HCT116 (cell line): ENCODE measurements around the gene EDN1. TPM values are rescaled to one million over a fixed set of nuclear protein-coding genes. Genes with fewer than 3 reads are reported as not detected.

Experiments
- ATAC-seq: fragments of 200-7000 bp; cut with Tn5 transposase; 2 replicates; pipeline ENCODE4 v1.9.1; 2020; ENCODE audit warnings: mild to moderate bottlenecking, moderate library complexity
- BruUV-seq: library from RNA; stranded (reverse); fragments of 400-500 nt; replicated peaks from 2 replicates; lab custom pipeline; 2021; lab: Mats Ljungman, UMichigan
- CTCF ChIA-PET: fragments of 300-600 bp; sonication (Branson Sonifier 250); formaldehyde crosslinking; loops from one replicate; lab custom pipeline; 2021; ENCODE audit warnings: antibody characterized with exemption; lab: Charles Lee
- POLR2A ChIA-PET: fragments of 300-600, 350-600 bp; sonication (Branson Sonifier 250); formaldehyde crosslinking; loops from one replicate; lab custom pipeline; 2021; ENCODE audit warnings: antibody characterized with exemption; lab: Charles Lee
- RAD21 ChIA-PET, 2 experiments: fragments of 300-600 bp; sonication (Branson Sonifier 250); formaldehyde crosslinking; loops; one replicate each; lab custom pipeline; 2023; ENCODE audit warnings: low total read pairs in 2 of 2; ENCODE audit not compliant: uncharacterized antibody in 2 of 2, unreplicated experiment in 2 of 2, low non-redundant PET in 1 of 2; lab: Charles Lee
- DNase-seq: peaks from one replicate; pipeline ENCODE4 v3.0.0-alpha.2; 2010; ENCODE audit warnings: low read depth, low spot score
- H2AFZ ChIP-seq: fragments of 200-600 bp; shearing (Covaris generic), sonication (generic); 2 replicates; pipeline ENCODE4 v1.6.1; 2017; ENCODE audit warnings: low read depth, mixed run types, mixed read lengths, antibody characterized with exemption, low read length; ENCODE audit not compliant: poor library complexity, severe bottlenecking
- H3K27ac ChIP-seq: 2 replicates; pipeline ENCODE4 v1.5.1; 2012; ENCODE audit warnings: low read depth, low read length
- H3K27me3 ChIP-seq: fragments of 200-600 bp; sonication (generic); 2 replicates; pipeline ENCODE4 v1.6.1; 2016; ENCODE audit warnings: mixed run types, low read length, mixed read lengths; ENCODE audit not compliant: insufficient read depth
- H3K36me3 ChIP-seq, 2 experiments: fragments of 200-500 bp in 1 of 2; fragments of 200-600 bp in 1 of 2; sonication (Bioruptor generic) in 1 of 2; sonication (generic) in 1 of 2; 2 replicates each; pipeline versions ENCODE4 v1.5.1 to v1.6.1; 2014 to 2016; ENCODE audit warnings: low read length in 2 of 2, inconsistent platforms in 1 of 2, mixed read lengths in 1 of 2, mixed run types in 1 of 2; ENCODE audit not compliant: insufficient read depth in 2 of 2, control insufficient read depth in 1 of 2
- H3K4me1 ChIP-seq, 2 experiments: fragments of 200-600 bp in 1 of 2; sonication (generic) in 1 of 2; 2 replicates each; pipeline versions ENCODE4 v1.5.1 to v1.6.1; 2012 to 2017; ENCODE audit warnings: low read length in 2 of 2, inconsistent platforms in 1 of 2, mild to moderate bottlenecking in 1 of 2, mixed read lengths in 1 of 2, mixed run types in 1 of 2, moderate library complexity in 1 of 2; ENCODE audit not compliant: insufficient read depth in 2 of 2, control insufficient read depth in 1 of 2
- H3K4me2 ChIP-seq: fragments of 200-600 bp; sonication (generic); 2 replicates; pipeline ENCODE4 v1.6.1; 2017; ENCODE audit warnings: mixed run types, low read length, mixed read lengths
- H3K4me3 ChIP-seq, 2 experiments: fragments of 200-600 bp in 1 of 2; sonication (generic) in 1 of 2; replicated peaks in 1 of 2; 2 replicates each; pipeline ENCODE4 v1.5.1; 2011 to 2016; ENCODE audit warnings: low read length in 2 of 2, control low read depth in 1 of 2, low read depth in 1 of 2, mild to moderate bottlenecking in 1 of 2, mixed read lengths in 1 of 2, mixed run types in 1 of 2
- H3K79me2 ChIP-seq: fragments of 200-600 bp; sonication (generic); 2 replicates; pipeline ENCODE4 v1.6.1; 2017; ENCODE audit warnings: mild to moderate bottlenecking, mixed run types, low read length, moderate library complexity, mixed read lengths; ENCODE audit not compliant: insufficient read depth
- H3K9ac ChIP-seq: fragments of 200-600 bp; sonication (generic); 2 replicates; pipeline ENCODE4 v1.6.1; 2016; ENCODE audit warnings: low read length, mixed read lengths
- H3K9me2 ChIP-seq: fragments of 200-600 bp; sonication (generic), shearing (Covaris generic); 2 replicates; pipeline ENCODE4 v1.6.1; 2017; ENCODE audit warnings: mixed run types, mild to moderate bottlenecking, moderate library complexity; ENCODE audit not compliant: insufficient read depth
- H3K9me3 ChIP-seq, 2 experiments: fragments of 200-500 bp in 1 of 2; fragments of 200-600 bp in 1 of 2; sonication (Bioruptor generic) in 1 of 2; sonication (generic) in 1 of 2; 2 replicates each; pipeline ENCODE4 v1.6.1; 2014 to 2017; ENCODE audit warnings: low read length in 2 of 2, mixed read lengths in 2 of 2, inconsistent platforms in 1 of 2, low read depth in 1 of 2, mild to moderate bottlenecking in 1 of 2, mixed run types in 1 of 2, moderate library complexity in 1 of 2; ENCODE audit not compliant: control insufficient read depth in 1 of 2, insufficient read depth in 1 of 2
- H4K20me1 ChIP-seq: fragments of 200-600 bp; sonication (generic), shearing (Covaris generic); 2 replicates; pipeline ENCODE4 v1.6.1; 2017; ENCODE audit warnings: mixed run types, mild to moderate bottlenecking, moderate library complexity; ENCODE audit not compliant: insufficient read depth
- ELF1 ChIP-seq: IDR thresholded peaks from 2 replicates; pipeline ENCODE4 v1.6.1; 2012; ENCODE audit warnings: low read depth, borderline replicate concordance
- SIN3A ChIP-seq: IDR thresholded peaks from 2 replicates; pipeline ENCODE4 v1.6.1; 2012; ENCODE audit warnings: low read depth
- SP1 ChIP-seq: IDR thresholded peaks from 2 replicates; pipeline ENCODE4 v1.6.1; 2012; ENCODE audit warnings: low read depth
- SRF ChIP-seq: IDR thresholded peaks from 2 replicates; pipeline ENCODE4 v1.6.1; 2012; ENCODE audit warnings: low read depth
- ZNF274 ChIP-seq: fragments of 200-500 bp; sonication (Bioruptor generic); IDR thresholded peaks from 2 replicates; pipeline ENCODE4 v1.6.1; 2014; ENCODE audit warnings: mild to moderate bottlenecking, low read depth, low read length, inconsistent platforms
- intact Hi-C: fragments of 100-400 bp; cut with micrococcal nuclease; formaldehyde crosslinking; loops from 2 replicates; pipeline ENCODE4 v1.10.0; 2022
- total RNA-seq: library from RNA; stranded (reverse); gene quantifications from one replicate; pipeline ENCODE4 v1.2.1, GENCODE V29; 2021; ENCODE audit not compliant: unreplicated experiment
- TF ChIP-seq, protein P1 (sequence below): IDR thresholded peaks from 2 replicates; pipeline ENCODE4 v1.6.1; 2012
- TF ChIP-seq, protein P2 (sequence below), 3 experiments: fragments of 200-600 bp in 1 of 3; sonication (generic) in 1 of 3; IDR thresholded peaks in 2 of 3; conservative IDR thresholded peaks in 1 of 3; 2 replicates each; pipeline ENCODE4 v1.5.1; 2012 to 2017; ENCODE audit warnings: low read depth in 2 of 3, low read length in 2 of 3, antibody characterized with exemption in 1 of 3, borderline replicate concordance in 1 of 3, control low read depth in 1 of 3, mild to moderate bottlenecking in 1 of 3, mixed read lengths in 1 of 3, mixed run types in 1 of 3, moderate library complexity in 1 of 3; ENCODE audit not compliant: insufficient read depth in 1 of 3
- TF ChIP-seq, protein P3 (sequence below): IDR thresholded peaks from 2 replicates; pipeline ENCODE4 v1.6.1; 2011; ENCODE audit warnings: mild to moderate bottlenecking, low read length, moderate library complexity; ENCODE audit not compliant: insufficient replicate concordance; ENCODE audit errors: extremely low read depth

The EDN1 gene
- total RNA-seq, 1 experiment from 2014 or later = 0.22 TPM

DNA sequence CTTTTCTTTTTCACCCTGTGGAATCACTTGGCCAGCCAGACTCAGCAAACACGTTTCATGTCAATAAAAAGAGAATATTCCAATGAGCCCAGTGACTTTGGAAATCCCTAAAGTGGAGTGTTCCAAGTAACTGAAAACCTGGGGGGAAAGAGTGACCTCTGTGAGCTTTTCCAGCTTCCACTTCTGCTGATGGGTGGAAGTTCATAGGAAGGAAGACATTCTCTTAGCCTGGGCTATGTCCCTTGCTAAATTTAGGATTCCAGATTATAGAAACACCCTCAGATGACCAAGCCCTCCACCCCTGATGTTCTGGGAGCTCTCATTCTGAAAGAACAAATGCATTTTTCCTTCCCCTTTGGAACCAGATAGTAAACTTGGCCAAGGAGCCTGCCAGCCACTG is 44.8 kb upstream of the EDN1 start:
- ChIA-PET POLR2A (no interaction called here), RAD21 (no interaction called here), CTCF (interaction anchor here (0.6 to 1.0 kb wide), 2 partner anchors 42 to 363 kb away, joined by 3 read pairs; no protein-coding TSS in a partner anchor)
- TF ChIP-seq SP1 (no peak), SRF (no peak)
- H3K79me2 ChIP-seq = no peaks in the 10 kb centered on the region
- H4K20me1 ChIP-seq = no peaks in the 10 kb centered on the region
- H3K4me2 ChIP-seq = no peak overlapping the region
- no peaks in the 10 kb centered on the region for H3K9me3 ChIP-seq
- no peak overlapping the region for H2AFZ ChIP-seq
- peaks cover 0 to 2% of the 10 kb centered on the region in 2 experiments; a peak in 2 of 4 replicates for H3K4me1 ChIP-seq
- no peaks in the 10 kb centered on the region for H3K27me3 ChIP-seq
- DNase-seq (no peak), ATAC-seq (no peak)
- intact Hi-C loops = no loop called here
- H3K9ac ChIP-seq = no peak overlapping the region
- no TSS peak for BruUV-seq
- H3K27ac ChIP-seq = no peak overlapping the region
- H3K36me3 ChIP-seq = no peaks in the 10 kb centered on the region
- H3K9me2 ChIP-seq = no peaks in the 10 kb centered on the region
- H3K4me3 ChIP-seq = no peak overlapping the region

DNA sequence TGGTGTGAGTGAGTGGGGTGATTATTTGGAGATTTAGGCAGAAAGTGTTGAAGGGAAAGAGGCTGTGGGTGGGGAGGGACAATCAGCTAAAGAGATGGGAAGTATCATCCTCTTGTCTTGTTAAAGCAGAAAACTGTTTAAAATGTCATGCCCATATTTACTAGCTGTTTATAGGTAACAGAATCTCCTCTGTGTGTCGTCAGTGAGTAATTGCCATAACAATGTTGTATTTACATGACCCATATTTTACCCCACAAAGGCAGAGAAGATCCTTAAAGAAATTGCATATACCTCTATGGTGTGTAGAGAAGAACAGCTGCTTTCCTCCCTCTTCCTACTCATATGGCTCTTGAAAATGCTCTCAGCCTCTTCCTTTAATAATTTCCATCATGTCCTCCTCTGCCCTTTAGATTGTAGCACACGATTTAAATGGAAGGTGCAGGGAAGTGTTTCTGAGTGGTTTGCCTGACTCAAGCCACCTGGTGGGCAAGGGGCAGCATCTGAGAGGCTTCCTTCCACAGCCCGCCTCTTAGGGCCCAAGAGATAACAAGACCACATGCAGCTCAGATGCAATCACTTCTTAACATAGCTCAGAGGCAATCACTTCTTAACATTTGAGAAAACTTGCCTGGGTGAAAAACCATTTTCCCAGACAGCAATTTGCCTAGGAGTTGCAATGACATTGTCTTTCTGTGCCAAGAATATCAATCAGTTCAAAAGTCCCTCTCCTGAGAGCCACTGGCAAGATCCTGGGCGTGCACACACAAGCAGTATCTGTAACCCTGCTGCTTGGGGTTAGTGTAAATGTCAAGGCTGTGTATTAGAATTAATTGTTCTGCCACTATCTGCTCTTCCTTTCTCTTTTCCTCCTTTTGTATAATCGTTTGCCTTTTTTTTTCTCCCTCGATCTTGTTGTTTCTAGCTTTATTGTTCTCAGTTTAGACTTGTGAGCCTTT is 44.1 kb upstream of the EDN1 start:
- DNase-seq = no peak
- Histone ChIP-seq H3K36me3 (no peaks in the 10 kb centered on the region), H2AFZ (no peak overlapping the region), H3K9ac (no peak overlapping the region), H3K27ac (no peak overlapping the region), H3K27me3 (no peaks in the 10 kb centered on the region), H3K9me3 (no peaks in the 10 kb centered on the region), H3K79me2 (no peaks in the 10 kb centered on the region), H3K4me1 (peaks cover 0 to 2% of the 10 kb centered on the region in 2 experiments; a peak in 2 of 4 replicates)
- BruUV-seq = no TSS peak
- POLR2A ChIA-PET = no interaction called here
- RAD21 ChIA-PET = no interaction called here
- no peak for ATAC-seq
- TF ChIP-seq ELF1 (no peak), SIN3A (no peak), ZNF274 (no peak)
- TF ChIP-seq, protein P1, sequence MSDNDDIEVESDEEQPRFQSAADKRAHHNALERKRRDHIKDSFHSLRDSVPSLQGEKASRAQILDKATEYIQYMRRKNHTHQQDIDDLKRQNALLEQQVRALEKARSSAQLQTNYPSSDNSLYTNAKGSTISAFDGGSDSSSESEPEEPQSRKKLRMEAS = no peak
- TF ChIP-seq, protein P2, sequence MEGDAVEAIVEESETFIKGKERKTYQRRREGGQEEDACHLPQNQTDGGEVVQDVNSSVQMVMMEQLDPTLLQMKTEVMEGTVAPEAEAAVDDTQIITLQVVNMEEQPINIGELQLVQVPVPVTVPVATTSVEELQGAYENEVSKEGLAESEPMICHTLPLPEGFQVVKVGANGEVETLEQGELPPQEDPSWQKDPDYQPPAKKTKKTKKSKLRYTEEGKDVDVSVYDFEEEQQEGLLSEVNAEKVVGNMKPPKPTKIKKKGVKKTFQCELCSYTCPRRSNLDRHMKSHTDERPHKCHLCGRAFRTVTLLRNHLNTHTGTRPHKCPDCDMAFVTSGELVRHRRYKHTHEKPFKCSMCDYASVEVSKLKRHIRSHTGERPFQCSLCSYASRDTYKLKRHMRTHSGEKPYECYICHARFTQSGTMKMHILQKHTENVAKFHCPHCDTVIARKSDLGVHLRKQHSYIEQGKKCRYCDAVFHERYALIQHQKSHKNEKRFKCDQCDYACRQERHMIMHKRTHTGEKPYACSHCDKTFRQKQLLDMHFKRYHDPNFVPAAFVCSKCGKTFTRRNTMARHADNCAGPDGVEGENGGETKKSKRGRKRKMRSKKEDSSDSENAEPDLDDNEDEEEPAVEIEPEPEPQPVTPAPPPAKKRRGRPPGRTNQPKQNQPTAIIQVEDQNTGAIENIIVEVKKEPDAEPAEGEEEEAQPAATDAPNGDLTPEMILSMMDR (IDR thresholded peaks at IDR 0.05 in 2 of 3, conservative IDR thresholded peaks at IDR 0.05 in 1 of 3; ENCODE audit: borderline replicate concordance in 1 of 3, insufficient read depth in 1 of 3, low read depth in 2 of 3, low read length in 2 of 3) = no peak
- TF ChIP-seq, protein P3, sequence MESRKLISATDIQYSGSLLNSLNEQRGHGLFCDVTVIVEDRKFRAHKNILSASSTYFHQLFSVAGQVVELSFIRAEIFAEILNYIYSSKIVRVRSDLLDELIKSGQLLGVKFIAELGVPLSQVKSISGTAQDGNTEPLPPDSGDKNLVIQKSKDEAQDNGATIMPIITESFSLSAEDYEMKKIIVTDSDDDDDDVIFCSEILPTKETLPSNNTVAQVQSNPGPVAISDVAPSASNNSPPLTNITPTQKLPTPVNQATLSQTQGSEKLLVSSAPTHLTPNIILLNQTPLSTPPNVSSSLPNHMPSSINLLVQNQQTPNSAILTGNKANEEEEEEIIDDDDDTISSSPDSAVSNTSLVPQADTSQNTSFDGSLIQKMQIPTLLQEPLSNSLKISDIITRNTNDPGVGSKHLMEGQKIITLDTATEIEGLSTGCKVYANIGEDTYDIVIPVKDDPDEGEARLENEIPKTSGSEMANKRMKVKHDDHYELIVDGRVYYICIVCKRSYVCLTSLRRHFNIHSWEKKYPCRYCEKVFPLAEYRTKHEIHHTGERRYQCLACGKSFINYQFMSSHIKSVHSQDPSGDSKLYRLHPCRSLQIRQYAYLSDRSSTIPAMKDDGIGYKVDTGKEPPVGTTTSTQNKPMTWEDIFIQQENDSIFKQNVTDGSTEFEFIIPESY = no peak
- TF ChIP-seq, all 23 proteins: peak for 0
- Histone ChIP-seq H4K20me1 (0 out of 2 replicates have a peak, but pooled peaks cover 5% of the 10 kb centered on the region), H3K9me2 (no peaks in the 10 kb centered on the region), H3K4me3 (no peak overlapping the region), H3K4me2 (no peak overlapping the region)
- intact Hi-C loops = no loop called here
- CTCF ChIA-PET = interaction anchor here (0.6 to 1.0 kb wide), 2 partner anchors 41 to 363 kb away, joined by 3 read pairs; no protein-coding TSS in a partner anchor
